SK-N-SH (cell line): Measurements from ENCODE around the gene JKAMP. TPM values are rescaled to one million over a fixed set of nuclear protein-coding genes. Genes with fewer than 3 reads are reported as not detected.

Experiments used
- CTCF ChIA-PET: fragments of 300-600, 350-600 bp; formaldehyde crosslinking; extraction: SDS; loops from one replicate; lab custom pipeline; 2021; lab: Yijun Ruan, JAX
- POLR2A ChIA-PET: fragments of 350-600 bp; sonication (Branson Sonifier 250); formaldehyde crosslinking; extraction: SDS; loops from one replicate; lab custom pipeline; 2020; ENCODE audit warnings: antibody characterized with exemption, inconsistent platforms; lab: Yijun Ruan, JAX
- DNase-seq: peaks from one replicate; pipeline ENCODE4 v3.0.0; 2012
- H2AFZ ChIP-seq: fragments of 200-600 bp; sonication (generic); 2 replicates; pipeline ENCODE4 v1.8.1; 2016; ENCODE audit warnings: antibody characterized with exemption, mild to moderate bottlenecking, low read depth
- H3F3A ChIP-seq: fragments of 200-600 bp; sonication (generic); replicated peaks from 2 replicates; pipeline ENCODE3; 2016; ENCODE audit warnings: antibody characterized with exemption, mild to moderate bottlenecking; ENCODE audit not compliant: insufficient read depth
- H3K27ac ChIP-seq, 2 experiments: fragments of 200-500 bp in 1 of 2; fragments of 200-600 bp in 1 of 2; sonication (Bioruptor generic) in 1 of 2; sonication (generic), shearing (Covaris generic) in 1 of 2; 2 replicates each; pipeline versions ENCODE4 v1.5.1 to v1.6.1; 2014 to 2016; ENCODE audit warnings: low read depth in 2 of 2, inconsistent platforms in 1 of 2, low read length in 1 of 2, mild to moderate bottlenecking in 1 of 2, mixed read lengths in 1 of 2
- H3K27me3 ChIP-seq: fragments of 200-600 bp; sonication (generic), shearing (Covaris generic); 2 replicates; pipeline ENCODE4 v1.6.1; 2016; ENCODE audit warnings: mixed run types; ENCODE audit not compliant: insufficient read depth
- H3K36me3 ChIP-seq, 2 experiments: fragments of 200-500 bp in 1 of 2; fragments of 200-600 bp in 1 of 2; sonication (Bioruptor generic) in 1 of 2; sonication (generic) in 1 of 2; replicated peaks in 1 of 2; 2 replicates each; pipeline versions ENCODE3 to v1.5.1; 2014 to 2016; ENCODE audit warnings: low read length in 1 of 2, mild to moderate bottlenecking in 1 of 2; ENCODE audit not compliant: insufficient read depth in 2 of 2, control insufficient read depth in 1 of 2
- H3K4me1 ChIP-seq, 2 experiments: fragments of 200-500 bp in 1 of 2; fragments of 200-600 bp in 1 of 2; sonication (Bioruptor generic) in 1 of 2; sonication (generic), shearing (Covaris generic) in 1 of 2; 2 replicates each; pipeline versions ENCODE4 v1.5.1 to v1.6.1; 2014 to 2016; ENCODE audit warnings: low read depth in 1 of 2, low read length in 1 of 2, mixed run types in 1 of 2; ENCODE audit not compliant: insufficient read depth in 2 of 2, control insufficient read depth in 1 of 2
- H3K4me2 ChIP-seq: fragments of 200-600 bp; sonication (generic), shearing (Covaris generic); 2 replicates; pipeline ENCODE4 v1.6.1; 2017; ENCODE audit warnings: mixed run types
- H3K4me3 ChIP-seq, 2 experiments: fragments of 200-500 bp in 1 of 2; fragments of 200-600 bp in 1 of 2; sonication (Bioruptor generic) in 1 of 2; sonication (generic), shearing (Covaris generic) in 1 of 2; 2 replicates each; pipeline versions ENCODE4 v1.5.1 to v1.8.1; 2014 to 2016; ENCODE audit warnings: low read depth in 2 of 2, inconsistent platforms in 1 of 2, low read length in 1 of 2, mild to moderate bottlenecking in 1 of 2, mixed read lengths in 1 of 2, moderate library complexity in 1 of 2
- H3K79me2 ChIP-seq: fragments of 200-600 bp; sonication (generic); 2 replicates; pipeline ENCODE4 v1.8.1; 2017; ENCODE audit warnings: mild to moderate bottlenecking; ENCODE audit not compliant: insufficient read depth
- H3K9ac ChIP-seq: fragments of 200-600 bp; sonication (generic); 2 replicates; pipeline ENCODE4 v1.6.1; 2017; ENCODE audit warnings: mixed run types
- H3K9me2 ChIP-seq: fragments of 200-600 bp; sonication (generic); 2 replicates; pipeline ENCODE4 v1.6.1; 2017; ENCODE audit warnings: mixed run types
- H3K9me3 ChIP-seq: fragments of 200-600 bp; sonication (generic); 2 replicates; pipeline ENCODE4 v1.6.1; 2017; ENCODE audit warnings: mixed run types, mild to moderate bottlenecking, moderate library complexity
- H4K20me1 ChIP-seq: fragments of 200-600 bp; sonication (generic); 2 replicates; pipeline ENCODE4 v1.6.1; 2017; ENCODE audit warnings: mild to moderate bottlenecking, mixed run types; ENCODE audit not compliant: insufficient read depth
- ELF1 ChIP-seq: IDR thresholded peaks from 2 replicates; pipeline ENCODE4 v1.4.0; 2012
- EP300 ChIP-seq, 2 experiments: IDR thresholded peaks; 2 replicates each; pipeline versions ENCODE4 v1.4.0 to v1.6.1; 2012; ENCODE audit warnings: borderline replicate concordance in 1 of 2, low read depth in 1 of 2, low read length in 1 of 2
- EZH2phosphoT487 ChIP-seq: fragments of 200-600 bp; sonication (generic); IDR thresholded peaks from 2 replicates; pipeline ENCODE4 v1.6.1; 2017; ENCODE audit warnings: low read depth, mixed run types, mild to moderate bottlenecking, antibody characterized with exemption, moderate library complexity, borderline replicate concordance
- FOSL2 ChIP-seq: IDR thresholded peaks from 2 replicates; pipeline ENCODE4 v1.4.0; 2012; ENCODE audit warnings: low read depth, mild to moderate bottlenecking, moderate library complexity, borderline replicate concordance
- FOXM1 ChIP-seq: IDR thresholded peaks from 2 replicates; pipeline ENCODE4 v1.4.0; 2012; ENCODE audit warnings: low read depth, mild to moderate bottlenecking
- GABPA ChIP-seq: IDR thresholded peaks from 2 replicates; pipeline ENCODE4 v1.4.0; 2012; ENCODE audit warnings: low read depth, mild to moderate bottlenecking
- GATA2 ChIP-seq: sonication (generic); formaldehyde crosslinking; IDR thresholded peaks from 2 replicates; pipeline ENCODE4 v1.5.0; 2020; ENCODE audit warnings: mild to moderate bottlenecking, missing genetic modification reagents
- JUND ChIP-seq: IDR thresholded peaks from 2 replicates; pipeline ENCODE4 v1.4.0; 2012
- MEF2A ChIP-seq: IDR thresholded peaks from 2 replicates; pipeline ENCODE4 v1.4.0; 2012; ENCODE audit warnings: low read depth, borderline replicate concordance
- MXI1 ChIP-seq: IDR thresholded peaks from 2 replicates; pipeline ENCODE4 v1.6.1; 2012; ENCODE audit warnings: mild to moderate bottlenecking, low read depth, low read length, improper control_type of control experiment
- NFIC ChIP-seq: IDR thresholded peaks from 2 replicates; pipeline ENCODE4 v1.4.0; 2012; ENCODE audit warnings: borderline replicate concordance
- NRF1 ChIP-seq: IDR thresholded peaks from 2 replicates; pipeline ENCODE4 v1.6.1; 2012; ENCODE audit warnings: low read depth, mild to moderate bottlenecking, low read length
- POLR2AphosphoS5 ChIP-seq: IDR thresholded peaks from 2 replicates; pipeline ENCODE4 v1.6.1; 2012; ENCODE audit warnings: low read depth, low read length
- RAD21 ChIP-seq: IDR thresholded peaks from 2 replicates; pipeline ENCODE4 v1.6.1; 2012; ENCODE audit warnings: mild to moderate bottlenecking, low read length
- RCOR1 ChIP-seq: fragments of 150-350 bp; IDR thresholded peaks from 2 replicates; pipeline ENCODE4 v1.6.1; 2017; ENCODE audit warnings: antibody characterized with exemption, low read length
- RFX5 ChIP-seq: IDR thresholded peaks from 2 replicates; pipeline ENCODE4 v1.6.1; 2012; ENCODE audit warnings: mild to moderate bottlenecking, improper control_type of control experiment, low read length
- SIN3A ChIP-seq: IDR thresholded peaks from 2 replicates; pipeline ENCODE4 v1.6.1; 2012; ENCODE audit warnings: low read depth, mild to moderate bottlenecking, low read length, moderate library complexity, borderline replicate concordance
- TAF1 ChIP-seq: IDR thresholded peaks from 2 replicates; pipeline ENCODE4 v1.6.1; 2012; ENCODE audit warnings: low read depth, mild to moderate bottlenecking, low read length, moderate library complexity, borderline replicate concordance
- TCF12 ChIP-seq: IDR thresholded peaks from 2 replicates; pipeline ENCODE4 v1.4.0; 2012
- TEAD4 ChIP-seq: IDR thresholded peaks from 2 replicates; pipeline ENCODE4 v1.4.0; 2012; ENCODE audit warnings: mild to moderate bottlenecking, borderline replicate concordance; ENCODE audit not compliant: insufficient read depth
- YY1 ChIP-seq: IDR thresholded peaks from 2 replicates; pipeline ENCODE4 v1.4.0; 2012; ENCODE audit warnings: low read depth, mild to moderate bottlenecking
- WGBS: methylation state at CpG from one replicate; pipeline ENCODE4 v1.1.6; 2017; ENCODE audit warnings: low lambda C conversion rate; 5-methylcytosine and 5-hydroxymethylcytosine counted together
- polyA plus RNA-seq, 3 experiments: library from polyadenylated mRNA; depleted of rRNA; stranded (reverse); fragments of >200 nt; gene quantifications; 2 replicates each; pipeline ENCODE4 v1.2.3, GENCODE V29; 2012
- TF ChIP-seq, protein P1 (sequence below): fragments of 200-600 bp; sonication (generic); IDR thresholded peaks from 2 replicates; pipeline ENCODE4 v1.6.1; 2017; ENCODE audit warnings: antibody characterized with exemption, mild to moderate bottlenecking, moderate library complexity
- TF ChIP-seq, protein P2 (sequence below): IDR thresholded peaks from 2 replicates; pipeline ENCODE4 v1.4.0; 2012; ENCODE audit warnings: low read depth
- TF ChIP-seq, protein P3 (sequence below): IDR thresholded peaks from 2 replicates; pipeline ENCODE4; 2012
- TF ChIP-seq, protein P4 (sequence below): IDR thresholded peaks from 2 replicates; pipeline ENCODE4 v1.6.1; 2012; ENCODE audit warnings: mild to moderate bottlenecking, low read depth, low read length, moderate library complexity

Gene JKAMP, protein sequence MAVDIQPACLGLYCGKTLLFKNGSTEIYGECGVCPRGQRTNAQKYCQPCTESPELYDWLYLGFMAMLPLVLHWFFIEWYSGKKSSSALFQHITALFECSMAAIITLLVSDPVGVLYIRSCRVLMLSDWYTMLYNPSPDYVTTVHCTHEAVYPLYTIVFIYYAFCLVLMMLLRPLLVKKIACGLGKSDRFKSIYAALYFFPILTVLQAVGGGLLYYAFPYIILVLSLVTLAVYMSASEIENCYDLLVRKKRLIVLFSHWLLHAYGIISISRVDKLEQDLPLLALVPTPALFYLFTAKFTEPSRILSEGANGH
- polyA plus RNA-seq (2012; rRNA removed): 95.4 and 146 TPM in 2 replicates
- polyA plus RNA-seq (2012; cell fraction: cytosol; rRNA removed): 133 and 160 TPM in 2 replicates
- polyA plus RNA-seq (2012; cell fraction: nucleus; rRNA removed): 97.0 and 184 TPM in 2 replicates

DNA sequence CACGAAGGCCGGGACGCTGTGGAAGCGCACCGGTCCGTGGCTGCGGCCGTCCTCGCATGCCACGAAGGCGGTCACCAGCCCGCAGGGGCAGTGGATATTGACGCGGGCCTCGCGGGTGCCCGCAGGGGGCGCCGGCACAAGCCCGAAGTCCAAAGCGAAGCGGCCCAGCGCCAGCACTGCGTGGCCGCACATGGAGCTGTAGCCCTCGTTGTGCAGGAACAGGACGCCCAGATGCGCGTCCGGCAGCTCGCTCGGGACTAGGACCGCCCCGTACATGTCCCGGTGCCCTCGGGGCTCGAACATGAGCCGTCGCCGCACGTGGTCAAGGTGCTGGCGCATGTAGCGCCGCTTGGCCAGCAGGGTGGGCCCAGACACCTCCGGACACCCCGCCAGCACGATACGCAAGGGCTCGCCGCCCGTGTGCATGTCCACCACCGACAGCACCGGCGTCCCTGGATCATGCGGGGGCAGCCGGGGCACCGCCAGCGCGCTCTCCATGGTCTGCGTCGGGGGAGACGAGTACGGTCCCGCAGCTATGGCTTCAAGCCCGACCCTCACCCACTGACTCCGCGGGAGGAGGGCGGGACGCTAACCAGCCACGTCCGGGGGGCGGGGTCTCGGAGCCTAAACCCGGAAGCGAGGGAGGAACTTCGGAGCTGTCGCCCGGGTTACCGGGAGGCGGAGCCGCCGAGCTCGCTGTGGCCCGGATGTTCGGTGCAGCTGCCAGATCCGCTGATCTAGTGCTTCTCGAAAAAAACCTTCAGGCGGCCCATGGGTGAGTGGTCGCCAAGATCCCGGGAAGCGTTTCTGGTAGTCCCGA is at the start of gene JKAMP, which contains the start of gene L3HYPDH:
Gene JKAMP, plus strand, starts transcription at position 699 of the 820 bp plus-strand sequence. Its CDS starts 73 bp downstream, at position 772.
Gene L3HYPDH, minus strand, starts transcription at position 590 of the 820 bp plus-strand sequence. Its CDS starts 92 bp downstream, at position 498.
- H3K79me2 ChIP-seq: peaks cover 95% of the 10 kb centered on the region
- H3K4me3 ChIP-seq: peak within 1 kb of the TSS; percentile 68 to 89
- peak within 1 kb of the TSS; percentile 97 to 99 for H3K27ac ChIP-seq
- no peaks in the 10 kb centered on the region for H3K27me3 ChIP-seq
- H3K9ac ChIP-seq: peak within 1 kb of the TSS; percentile 95
- H3K4me1 ChIP-seq: peaks cover 12 to 26% of the 10 kb centered on the region in 2 experiments; a peak in 3 of 4 replicates
- peak; percentile 98 for DNase-seq
- H3K4me2 ChIP-seq: peak within 1 kb of the TSS; percentile 77
- CTCF ChIA-PET: interaction anchor here (0.6 to 3.4 kb wide), 16 partner anchors 10 to 414 kb away, joined by 3 to 27 read pairs (median 4); partner anchors contain the start of genes CCDC175 and GPR135
- peaks cover 26% of the 10 kb centered on the region for H3F3A ChIP-seq
- 3% methylated on average over 7 of the region's 92 CpGs for WGBS
- H2AFZ ChIP-seq: peak within 1 kb of the TSS; percentile 67
- H3K9me3 ChIP-seq: no peaks in the 10 kb centered on the region
- 0 out of 2 replicates have a peak, but pooled peaks cover 9% of the 10 kb centered on the region for H4K20me1 ChIP-seq
- H3K9me2 ChIP-seq: no peaks in the 10 kb centered on the region; the same call in 1 of the 2 replicates
- POLR2A ChIA-PET: interaction anchor here (0.5 to 2.0 kb wide), 7 partner anchors 10 to 1057 kb away, joined by 3 to 17 read pairs (median 3); partner anchors contain the start of genes CCDC175, DAAM1, GPR135 and KIAA0586
- H3K36me3 ChIP-seq: peaks cover 30 to 41% of the 10 kb centered on the region in 2 experiments
- TF ChIP-seq EP300 (IDR thresholded peaks at IDR 0.05; ENCODE audit: borderline replicate concordance in 1 of 2, low read depth in 1 of 2, low read length in 1 of 2): no peak; a peak in 2 of 4 replicates
- TF ChIP-seq FOSL2: no peak
- no peak for TF ChIP-seq EZH2phosphoT487
- TF ChIP-seq TEAD4: no peak
- peak; percentile 83; the same call in 1 of the 2 replicates for TF ChIP-seq SIN3A
- no peak for TF ChIP-seq RAD21
- TF ChIP-seq, protein P1, sequence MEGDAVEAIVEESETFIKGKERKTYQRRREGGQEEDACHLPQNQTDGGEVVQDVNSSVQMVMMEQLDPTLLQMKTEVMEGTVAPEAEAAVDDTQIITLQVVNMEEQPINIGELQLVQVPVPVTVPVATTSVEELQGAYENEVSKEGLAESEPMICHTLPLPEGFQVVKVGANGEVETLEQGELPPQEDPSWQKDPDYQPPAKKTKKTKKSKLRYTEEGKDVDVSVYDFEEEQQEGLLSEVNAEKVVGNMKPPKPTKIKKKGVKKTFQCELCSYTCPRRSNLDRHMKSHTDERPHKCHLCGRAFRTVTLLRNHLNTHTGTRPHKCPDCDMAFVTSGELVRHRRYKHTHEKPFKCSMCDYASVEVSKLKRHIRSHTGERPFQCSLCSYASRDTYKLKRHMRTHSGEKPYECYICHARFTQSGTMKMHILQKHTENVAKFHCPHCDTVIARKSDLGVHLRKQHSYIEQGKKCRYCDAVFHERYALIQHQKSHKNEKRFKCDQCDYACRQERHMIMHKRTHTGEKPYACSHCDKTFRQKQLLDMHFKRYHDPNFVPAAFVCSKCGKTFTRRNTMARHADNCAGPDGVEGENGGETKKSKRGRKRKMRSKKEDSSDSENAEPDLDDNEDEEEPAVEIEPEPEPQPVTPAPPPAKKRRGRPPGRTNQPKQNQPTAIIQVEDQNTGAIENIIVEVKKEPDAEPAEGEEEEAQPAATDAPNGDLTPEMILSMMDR: peak; percentile 67
- TF ChIP-seq, protein P2, sequence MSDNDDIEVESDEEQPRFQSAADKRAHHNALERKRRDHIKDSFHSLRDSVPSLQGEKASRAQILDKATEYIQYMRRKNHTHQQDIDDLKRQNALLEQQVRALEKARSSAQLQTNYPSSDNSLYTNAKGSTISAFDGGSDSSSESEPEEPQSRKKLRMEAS: peak; percentile 94
- peak; percentile 83 for TF ChIP-seq POLR2AphosphoS5
- peak; percentile 56; the same call in 1 of the 2 replicates for TF ChIP-seq TAF1
- TF ChIP-seq, protein P3, sequence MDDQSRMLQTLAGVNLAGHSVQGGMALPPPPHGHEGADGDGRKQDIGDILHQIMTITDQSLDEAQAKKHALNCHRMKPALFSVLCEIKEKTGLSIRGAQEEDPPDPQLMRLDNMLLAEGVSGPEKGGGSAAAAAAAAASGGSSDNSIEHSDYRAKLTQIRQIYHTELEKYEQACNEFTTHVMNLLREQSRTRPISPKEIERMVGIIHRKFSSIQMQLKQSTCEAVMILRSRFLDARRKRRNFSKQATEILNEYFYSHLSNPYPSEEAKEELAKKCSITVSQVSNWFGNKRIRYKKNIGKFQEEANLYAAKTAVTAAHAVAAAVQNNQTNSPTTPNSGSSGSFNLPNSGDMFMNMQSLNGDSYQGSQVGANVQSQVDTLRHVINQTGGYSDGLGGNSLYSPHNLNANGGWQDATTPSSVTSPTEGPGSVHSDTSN: peak; percentile 3; the same call in 1 of the 2 replicates
- no peak for TF ChIP-seq TCF12
- TF ChIP-seq FOXM1: no peak
- TF ChIP-seq ELF1: peak; percentile 95
- 0 out of 2 replicates have a peak, but pooled peaks have one; percentile 9 for TF ChIP-seq YY1
- TF ChIP-seq RFX5: no peak
- no peak for TF ChIP-seq JUND
- TF ChIP-seq NFIC: peak; percentile 55
- TF ChIP-seq RCOR1: no peak
- no peak for TF ChIP-seq MEF2A
- no peak for TF ChIP-seq NRF1
- peak; percentile 71 for TF ChIP-seq GABPA
- no peak for TF ChIP-seq GATA2 (CRISPR knock-in tag)
- TF ChIP-seq, protein P4, sequence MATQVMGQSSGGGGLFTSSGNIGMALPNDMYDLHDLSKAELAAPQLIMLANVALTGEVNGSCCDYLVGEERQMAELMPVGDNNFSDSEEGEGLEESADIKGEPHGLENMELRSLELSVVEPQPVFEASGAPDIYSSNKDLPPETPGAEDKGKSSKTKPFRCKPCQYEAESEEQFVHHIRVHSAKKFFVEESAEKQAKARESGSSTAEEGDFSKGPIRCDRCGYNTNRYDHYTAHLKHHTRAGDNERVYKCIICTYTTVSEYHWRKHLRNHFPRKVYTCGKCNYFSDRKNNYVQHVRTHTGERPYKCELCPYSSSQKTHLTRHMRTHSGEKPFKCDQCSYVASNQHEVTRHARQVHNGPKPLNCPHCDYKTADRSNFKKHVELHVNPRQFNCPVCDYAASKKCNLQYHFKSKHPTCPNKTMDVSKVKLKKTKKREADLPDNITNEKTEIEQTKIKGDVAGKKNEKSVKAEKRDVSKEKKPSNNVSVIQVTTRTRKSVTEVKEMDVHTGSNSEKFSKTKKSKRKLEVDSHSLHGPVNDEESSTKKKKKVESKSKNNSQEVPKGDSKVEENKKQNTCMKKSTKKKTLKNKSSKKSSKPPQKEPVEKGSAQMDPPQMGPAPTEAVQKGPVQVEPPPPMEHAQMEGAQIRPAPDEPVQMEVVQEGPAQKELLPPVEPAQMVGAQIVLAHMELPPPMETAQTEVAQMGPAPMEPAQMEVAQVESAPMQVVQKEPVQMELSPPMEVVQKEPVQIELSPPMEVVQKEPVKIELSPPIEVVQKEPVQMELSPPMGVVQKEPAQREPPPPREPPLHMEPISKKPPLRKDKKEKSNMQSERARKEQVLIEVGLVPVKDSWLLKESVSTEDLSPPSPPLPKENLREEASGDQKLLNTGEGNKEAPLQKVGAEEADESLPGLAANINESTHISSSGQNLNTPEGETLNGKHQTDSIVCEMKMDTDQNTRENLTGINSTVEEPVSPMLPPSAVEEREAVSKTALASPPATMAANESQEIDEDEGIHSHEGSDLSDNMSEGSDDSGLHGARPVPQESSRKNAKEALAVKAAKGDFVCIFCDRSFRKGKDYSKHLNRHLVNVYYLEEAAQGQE: peak; percentile 21; the same call in 1 of the 2 replicates
- peak; percentile 96 for TF ChIP-seq MXI1
